ENCODE measurements around the gene UBE2J1.
"Not testable (repeated sequence)": the region's sequence is repeated elsewhere in the genome, so short reads cannot be mapped to it uniquely, and the experiment has no call there.

Gene UBE2J1

GRCh38 chr6:89298680-89299465 is 53.6 kb downstream of the UBE2J1 start:
- Histone ChIP-seq H3K9me3 (ENCODE audit: control insufficient read depth, low read length) (no peaks in the 10 kb centered on the region), H3K4me2 (ENCODE audit: low read length) (no peak overlapping the region), H3K36me3 (ENCODE audit: control insufficient read depth, insufficient read depth, low read length) (no peaks in the 10 kb centered on the region), H3K9ac (no peak overlapping the region), H3K27me3 (ENCODE audit: control insufficient read depth, insufficient read depth, low read length) (no peaks in the 10 kb centered on the region), H3K4me1 (no peaks in the 10 kb centered on the region), H2AFZ (no peak overlapping the region), H3K79me2 (no peaks in the 10 kb centered on the region), H3K27ac (no peak overlapping the region), H3K4me3 (ENCODE audit: low read depth, low read length) (no peak overlapping the region)
- no peak for TF ChIP-seq CTCF (IDR thresholded peaks at IDR 0.05)

- no peak overlapping the region for H2AFZ ChIP-seq
- H3K79me2 ChIP-seq: no peaks in the 10 kb centered on the region
- H3K4me1 ChIP-seq: no peaks in the 10 kb centered on the region
- H3K27me3 ChIP-seq (ENCODE audit: control insufficient read depth, insufficient read depth, low read length): no peaks in the 10 kb centered on the region
- no peak for TF ChIP-seq CTCF (IDR thresholded peaks at IDR 0.05)
- H3K9ac ChIP-seq: no peak overlapping the region
- no peak overlapping the region for H3K4me2 ChIP-seq (ENCODE audit: low read length)
- H3K4me3 ChIP-seq (ENCODE audit: low read depth, low read length): no peak overlapping the region
- no peaks in the 10 kb centered on the region for H3K9me3 ChIP-seq (ENCODE audit: control insufficient read depth, low read length)
- H3K27ac ChIP-seq: no peak overlapping the region
- H3K36me3 ChIP-seq (ENCODE audit: control insufficient read depth, insufficient read depth, low read length): no peaks in the 10 kb centered on the region
Measured at GRCh38 chr6:89297695-89298351, 54.7 kb downstream of the UBE2J1 start.

DNA sequence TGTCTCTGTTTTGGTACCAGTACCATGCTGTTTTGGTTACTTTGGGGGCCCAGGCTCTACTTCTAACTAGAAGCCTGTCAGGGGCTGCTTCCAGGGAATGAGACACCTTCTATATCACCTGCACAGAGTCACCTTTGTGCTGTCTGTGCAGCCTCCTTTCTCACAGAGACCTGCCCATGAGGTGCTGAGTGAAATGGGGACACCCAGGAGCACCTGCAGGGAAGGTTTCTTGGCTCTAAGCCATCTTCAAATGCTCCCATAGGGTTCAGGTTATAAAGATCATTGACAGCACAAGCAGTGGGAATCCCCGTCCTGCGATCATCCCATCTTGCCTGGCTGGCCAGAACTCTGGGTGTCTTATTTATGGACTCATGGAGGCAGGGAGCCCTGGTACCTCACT is 56.5 kb downstream of the UBE2J1 start:
- no peak overlapping the region for H3K9ac ChIP-seq

DNA sequence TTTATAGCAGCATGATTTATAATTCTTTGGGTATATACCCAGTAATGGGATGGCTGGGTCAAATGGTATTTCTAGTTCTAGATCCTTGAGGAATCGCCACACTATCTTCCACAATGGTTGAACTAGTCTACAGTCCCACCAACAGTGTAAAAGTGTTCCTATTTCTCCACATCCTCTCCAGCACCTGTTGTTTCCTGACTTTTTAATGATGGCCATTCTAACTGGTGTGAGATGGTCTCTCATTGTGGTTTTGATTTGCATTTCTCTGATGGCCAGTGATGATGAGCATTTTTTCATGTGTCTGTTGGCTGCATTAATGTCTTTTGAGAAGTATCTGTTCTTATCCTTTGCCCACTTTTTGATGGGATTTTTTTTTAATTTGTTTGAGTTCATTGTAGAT is 57.4 kb downstream of the UBE2J1 start:
- H3K36me3 ChIP-seq (ENCODE audit: control insufficient read depth, insufficient read depth, low read length); H3K4me2 ChIP-seq (ENCODE audit: low read length); H3K79me2 ChIP-seq; H3K27ac ChIP-seq; H3K4me1 ChIP-seq; H3K9me3 ChIP-seq (ENCODE audit: control insufficient read depth, low read length); H3K4me3 ChIP-seq (ENCODE audit: low read depth, low read length); H2AFZ ChIP-seq; H3K9ac ChIP-seq; H3K27me3 ChIP-seq (ENCODE audit: control insufficient read depth, insufficient read depth, low read length): not testable (repeated sequence)

More for the DNA sequence above, 56.5 kb downstream of the UBE2J1 start:
- Histone ChIP-seq H3K36me3 (ENCODE audit: control insufficient read depth, insufficient read depth, low read length) (no peaks in the 10 kb centered on the region), H3K9me3 (ENCODE audit: control insufficient read depth, low read length) (no peaks in the 10 kb centered on the region), H3K79me2 (no peaks in the 10 kb centered on the region), H3K4me2 (ENCODE audit: low read length) (no peak overlapping the region), H3K27ac (no peak overlapping the region), H3K27me3 (ENCODE audit: control insufficient read depth, insufficient read depth, low read length) (no peaks in the 10 kb centered on the region), H3K4me1 (no peaks in the 10 kb centered on the region), H2AFZ (no peak overlapping the region), H3K4me3 (ENCODE audit: low read depth, low read length) (no peak overlapping the region)
- TF ChIP-seq CTCF (IDR thresholded peaks at IDR 0.05): no peak

DNA sequence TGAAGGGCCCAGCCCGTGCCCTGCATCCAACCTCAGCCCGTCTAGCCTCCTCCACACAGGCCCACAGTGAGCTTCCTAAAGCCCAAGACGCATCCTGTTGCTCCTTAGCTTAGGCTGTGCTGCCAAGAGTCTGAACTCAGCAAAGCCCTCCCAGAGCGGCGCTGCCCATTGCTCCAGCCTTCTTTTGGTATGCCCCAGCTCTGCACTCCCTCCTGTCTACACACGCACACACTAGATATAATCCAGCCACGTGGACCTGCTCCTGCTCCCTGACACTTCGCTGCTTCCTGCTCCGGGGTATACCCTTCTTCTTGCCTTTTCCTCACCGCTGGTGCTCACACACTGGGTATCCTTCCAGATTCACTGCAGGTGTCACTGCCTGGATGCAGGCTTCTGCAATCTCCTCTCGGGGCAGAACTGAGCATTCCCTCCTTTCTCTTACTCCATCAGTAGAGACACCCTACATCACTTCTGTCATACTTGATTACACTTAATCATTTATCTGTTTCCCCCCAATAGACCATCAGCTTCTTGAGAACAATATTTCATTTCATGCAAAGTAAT is 61.2 kb downstream of the UBE2J1 start:
- Histone ChIP-seq H3K9ac (no peak overlapping the region), H3K36me3 (ENCODE audit: control insufficient read depth, insufficient read depth, low read length) (no peaks in the 10 kb centered on the region), H3K79me2 (no peaks in the 10 kb centered on the region), H3K4me3 (ENCODE audit: low read depth, low read length) (no peak overlapping the region), H3K9me3 (ENCODE audit: control insufficient read depth, low read length) (no peaks in the 10 kb centered on the region), H3K4me1 (no peaks in the 10 kb centered on the region), H2AFZ (no peak overlapping the region), H3K4me2 (ENCODE audit: low read length) (no peak overlapping the region), H3K27me3 (ENCODE audit: control insufficient read depth, insufficient read depth, low read length) (no peaks in the 10 kb centered on the region), H3K27ac (no peak overlapping the region)
- TF ChIP-seq CTCF (IDR thresholded peaks at IDR 0.05): no peak
